ENCODE measurements around the gene RANBP17. TPM values are rescaled to one million over a fixed set of nuclear protein-coding genes. Genes with fewer than 3 reads are reported as not detected.
"Not testable (repeated sequence)": the region's sequence is repeated elsewhere in the genome, so short reads cannot be mapped to it uniquely, and the experiment has no call there.

Gene RANBP17
- total RNA-seq, 1 donor from 2014 or later = 13.9 TPM

- DNase-seq (ENCODE audit: low spot score) = no peak
Observed at GRCh38 chr5:170867825-170868224, 6.0 kb downstream of the RANBP17 start.

GRCh38 chr5:170870390-170870789, 8.6 kb downstream of the RANBP17 start:
- DNase-seq (ENCODE audit: low spot score) = not testable (repeated sequence)

- no peak for DNase-seq (ENCODE audit: low spot score)
Observed at GRCh38 chr5:170874017-170874416, 12.2 kb downstream of the RANBP17 start.

- DNase-seq (ENCODE audit: low spot score) = no peak
Observed at GRCh38 chr5:170875811-170876210, 14.0 kb downstream of the RANBP17 start.

GRCh38 chr5:170880084-170880483, 18.3 kb downstream of the RANBP17 start:
- no peak for DNase-seq (ENCODE audit: low spot score)

GRCh38 chr5:170882345-170882744, 20.5 kb downstream of the RANBP17 start:
- DNase-seq (ENCODE audit: low spot score) = no peak

GRCh38 chr5:170885256-170885655, 23.4 kb downstream of the RANBP17 start:
- DNase-seq (ENCODE audit: low spot score) = no peak

GRCh38 chr5:170885809-170886208, 24.0 kb downstream of the RANBP17 start:
- DNase-seq (ENCODE audit: low spot score) = no peak

- DNase-seq (ENCODE audit: low spot score) = no peak
Observed at GRCh38 chr5:170886210-170886894, 24.5 kb downstream of the RANBP17 start.

- DNase-seq (ENCODE audit: low spot score) = no peak
Observed at GRCh38 chr5:170892196-170892595, 30.4 kb downstream of the RANBP17 start.

GRCh38 chr5:170894665-170895064, 32.8 kb downstream of the RANBP17 start:
- DNase-seq (ENCODE audit: low spot score) = no peak

- no peak for DNase-seq (ENCODE audit: low spot score)
Observed at GRCh38 chr5:170896779-170897178, 35.0 kb downstream of the RANBP17 start.

GRCh38 chr5:170903075-170903474, 41.3 kb downstream of the RANBP17 start:
- no peak for DNase-seq (ENCODE audit: low spot score)

GRCh38 chr5:170907758-170908157, 45.9 kb downstream of the RANBP17 start:
- no peak for DNase-seq (ENCODE audit: low spot score)

- no peak for DNase-seq (ENCODE audit: low spot score)
Observed at GRCh38 chr5:170913573-170913972, 51.8 kb downstream of the RANBP17 start.

- DNase-seq (ENCODE audit: low spot score) = no peak
Observed at GRCh38 chr5:170917113-170917512, 55.3 kb downstream of the RANBP17 start.

- no peak for DNase-seq (ENCODE audit: low spot score)
Observed at GRCh38 chr5:170920196-170920595, 58.4 kb downstream of the RANBP17 start.

- DNase-seq (ENCODE audit: low spot score) = not testable (repeated sequence)
Observed at GRCh38 chr5:170922331-170922730, 60.5 kb downstream of the RANBP17 start.

- DNase-seq (ENCODE audit: low spot score) = no peak
Observed at GRCh38 chr5:170923910-170924620, 62.2 kb downstream of the RANBP17 start.

GRCh38 chr5:170935534-170936218, 73.9 kb downstream of the RANBP17 start:
- not testable (repeated sequence) for DNase-seq (ENCODE audit: low spot score)

- no peak for DNase-seq (ENCODE audit: low spot score)
Observed at GRCh38 chr5:170937072-170937471, 75.3 kb downstream of the RANBP17 start.

- DNase-seq (ENCODE audit: low spot score) = no peak
Observed at GRCh38 chr5:170937914-170938313, 76.1 kb downstream of the RANBP17 start.

GRCh38 chr5:170939178-170939577, 77.4 kb downstream of the RANBP17 start:
- DNase-seq (ENCODE audit: low spot score) = no peak

All from mucosa of gallbladder (tissue), 1 donor.